CD1c-positive myeloid dendritic cell (primary cell): ENCODE results near the gene DPYSL4.

ENCODE experiments used
- DNase-seq: peaks from one replicate; pipeline ENCODE4 v3.0.0-alpha.2; 2016; ENCODE audit errors: extremely low spot score

Gene DPYSL4

GRCh38 chr10:132196178-132197113 is 9.7 kb downstream of the DPYSL4 start:
- no peak for DNase-seq

DNA sequence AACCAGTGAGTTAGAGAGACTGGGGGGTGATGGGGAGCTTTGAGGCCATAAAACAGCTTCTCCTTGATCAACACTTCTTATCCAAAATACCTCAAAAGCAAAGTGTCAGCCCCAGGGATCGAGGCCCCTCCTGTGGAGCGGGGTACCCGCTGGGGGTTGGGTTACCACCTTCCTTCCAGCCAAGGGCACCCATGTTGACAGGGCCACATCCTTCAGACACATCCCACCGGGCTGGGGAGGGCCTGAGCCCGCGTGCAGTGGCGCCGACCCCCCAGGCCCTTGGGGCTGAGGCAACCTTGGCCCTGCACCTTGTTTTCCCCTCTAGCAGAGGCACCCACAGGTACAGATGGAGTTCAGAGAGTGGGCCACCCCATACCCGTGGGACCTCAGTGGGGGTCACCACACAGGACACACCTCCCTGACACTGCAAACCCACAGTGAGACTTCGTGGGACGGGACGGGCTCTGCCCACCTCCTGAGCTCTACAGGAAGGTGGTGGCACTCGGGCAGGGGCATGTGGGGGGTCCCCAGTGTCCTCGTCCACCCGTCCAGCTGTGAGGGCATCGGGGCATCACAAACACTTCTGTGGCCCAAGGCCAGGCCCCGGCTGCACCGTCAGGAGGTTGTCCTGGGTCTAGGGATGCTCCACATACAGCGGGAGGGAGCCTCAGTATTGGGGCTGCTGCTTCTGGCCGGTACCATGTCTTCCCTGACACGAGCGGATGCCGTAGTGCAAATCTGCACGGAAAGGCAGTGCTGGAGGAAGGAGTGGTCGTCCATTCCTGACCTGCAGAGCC is 10.7 kb downstream of the DPYSL4 start:
- no peak for DNase-seq

- no peak for DNase-seq
Observed at GRCh38 chr10:132198068-132198370, 11.3 kb downstream of the DPYSL4 start.

- no peak for DNase-seq
Observed at GRCh38 chr10:132198381-132199181, 11.8 kb downstream of the DPYSL4 start.

DNA sequence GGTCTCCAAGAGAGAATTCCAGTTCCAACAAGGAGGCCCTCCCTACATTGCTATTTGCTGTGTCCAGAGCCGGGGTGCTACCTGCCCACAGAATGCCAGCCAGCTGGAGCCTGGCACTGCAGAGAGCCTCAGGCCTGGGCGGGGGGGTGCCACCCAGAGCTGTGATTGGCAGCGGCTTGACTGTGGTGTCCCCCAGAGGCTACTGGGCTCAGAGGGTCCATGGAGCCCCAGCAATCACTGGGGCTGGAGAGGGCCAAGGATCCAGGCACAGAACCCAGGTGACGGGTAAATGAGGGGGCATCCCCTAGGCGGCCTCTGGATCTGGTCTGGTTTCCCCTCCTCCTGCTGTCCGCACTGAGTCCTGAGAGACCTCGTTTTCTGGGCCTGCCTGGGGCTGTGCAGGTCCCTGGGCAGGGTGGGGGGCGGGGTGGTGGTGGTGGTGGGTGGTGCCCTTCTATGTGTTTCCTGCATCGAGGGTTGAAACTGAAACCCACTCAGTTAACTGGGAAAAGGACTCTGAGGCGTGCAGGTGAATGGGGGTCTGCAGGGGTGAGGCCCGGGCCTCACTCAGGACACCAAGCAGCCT is 12.6 kb downstream of the DPYSL4 start:
- no peak for DNase-seq

DNA sequence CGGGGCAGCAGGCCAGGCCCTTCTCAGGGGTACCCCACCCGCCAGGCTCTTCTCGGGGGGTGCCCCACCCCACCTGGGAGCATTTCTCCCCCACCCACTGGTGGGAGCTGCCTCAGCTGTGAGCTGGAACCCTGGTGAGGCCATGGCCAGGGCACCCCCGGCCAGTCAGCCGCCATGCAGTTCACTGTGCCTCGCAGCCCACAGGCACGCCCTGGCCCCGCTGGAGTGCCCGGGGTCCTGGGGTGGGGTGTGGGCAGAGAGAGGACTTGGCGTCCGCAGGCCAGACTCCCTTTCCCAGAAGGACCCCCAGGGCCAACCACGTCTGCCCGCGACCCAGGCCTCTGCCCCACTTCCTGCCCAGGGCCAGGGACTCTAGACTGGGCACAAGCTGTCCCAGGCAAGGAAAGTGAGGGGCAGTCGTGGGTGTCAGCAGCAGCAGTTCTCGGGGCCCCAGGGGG is 13.1 kb downstream of the DPYSL4 start:
- no peak for DNase-seq

GRCh38 chr10:132200344-132201110 is 13.8 kb downstream of the DPYSL4 start:
- no peak for DNase-seq

DNA sequence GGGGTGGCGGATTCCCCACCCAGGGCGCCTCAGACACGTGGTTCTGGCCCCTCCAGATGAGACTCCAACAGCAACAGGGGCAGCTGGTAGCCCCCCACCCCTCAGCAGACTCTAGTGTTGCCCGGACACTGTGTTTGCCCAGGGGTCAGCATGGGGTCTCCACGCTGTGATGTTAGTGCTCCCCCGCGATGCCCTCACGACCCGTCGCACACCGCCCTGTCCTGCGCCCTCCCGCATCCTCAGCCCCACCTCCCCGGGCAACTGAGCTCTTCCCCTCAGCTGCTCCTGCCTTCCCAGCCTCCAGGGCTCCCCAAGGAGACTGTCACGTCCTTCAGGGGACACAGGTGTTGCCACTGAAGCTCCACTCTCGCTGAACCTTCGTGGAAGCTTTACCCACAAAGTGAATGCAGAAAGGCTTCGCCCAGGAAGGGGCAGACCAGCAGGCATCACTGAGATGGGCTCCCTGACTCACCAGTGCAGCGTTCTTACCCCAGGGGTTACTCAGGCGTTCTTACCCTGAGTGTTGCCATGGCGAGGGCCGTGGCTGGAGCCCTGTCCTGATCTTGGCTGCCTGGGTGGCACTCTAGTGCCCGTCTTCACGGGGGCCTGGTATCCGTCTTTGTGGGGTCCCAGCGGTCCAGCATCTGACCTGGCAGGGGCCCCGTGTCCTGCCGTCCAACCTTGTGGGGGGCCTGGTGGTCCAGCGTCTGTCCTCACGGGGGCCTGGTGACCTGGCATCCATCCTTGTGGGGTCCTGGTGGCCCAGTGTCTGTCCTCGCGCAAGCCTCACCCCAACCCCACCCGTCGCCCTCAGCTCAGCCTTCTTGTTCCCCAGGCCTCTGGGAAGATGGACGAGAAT is 14.6 kb downstream of the DPYSL4 start:
- DNase-seq: no peak

- DNase-seq: no peak
Observed at GRCh38 chr10:132202070-132202970, 15.6 kb downstream of the DPYSL4 start.

- no peak for DNase-seq
Observed at GRCh38 chr10:132203256-132204077, 16.7 kb downstream of the DPYSL4 start.

GRCh38 chr10:132204078-132204780 is 17.5 kb downstream of the DPYSL4 start:
- no peak for DNase-seq

DNA sequence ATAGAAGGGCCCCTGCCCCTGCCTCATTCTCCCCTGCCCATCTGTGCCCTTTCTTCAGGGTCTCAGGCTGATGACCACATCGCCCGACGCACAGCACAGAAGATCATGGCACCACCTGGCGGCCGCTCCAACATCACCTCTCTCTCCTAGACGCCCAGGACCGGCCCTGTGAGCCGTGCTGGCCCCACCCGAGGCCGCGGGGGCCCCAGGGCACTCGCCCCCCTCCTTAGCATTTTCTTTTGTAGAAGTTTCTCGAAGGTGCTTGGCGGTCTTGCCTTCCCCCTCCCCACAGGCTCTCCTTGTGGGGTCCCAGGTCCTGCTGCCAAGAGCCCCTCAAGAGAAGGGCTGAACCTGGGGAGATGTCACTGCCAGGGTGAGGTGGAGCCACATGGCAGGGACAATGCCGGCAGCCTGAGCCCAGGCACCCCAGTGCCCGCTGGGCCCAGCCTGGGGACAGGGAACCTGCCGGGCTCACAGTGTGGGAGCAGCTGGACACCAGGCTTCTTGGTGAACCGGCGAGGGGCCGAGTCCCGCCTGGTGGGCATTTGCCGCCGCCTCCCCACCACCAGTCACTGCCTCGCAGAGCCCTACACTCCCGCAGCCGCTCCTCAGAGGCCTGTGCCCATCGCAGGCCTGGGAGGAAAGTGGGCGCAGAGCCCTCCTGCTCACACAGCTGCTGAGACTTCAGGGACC is 18.2 kb downstream of the DPYSL4 start:
- DNase-seq: no peak

GRCh38 chr10:132205650-132206376 is 19.1 kb downstream of the DPYSL4 start:
- no peak for DNase-seq

DNA sequence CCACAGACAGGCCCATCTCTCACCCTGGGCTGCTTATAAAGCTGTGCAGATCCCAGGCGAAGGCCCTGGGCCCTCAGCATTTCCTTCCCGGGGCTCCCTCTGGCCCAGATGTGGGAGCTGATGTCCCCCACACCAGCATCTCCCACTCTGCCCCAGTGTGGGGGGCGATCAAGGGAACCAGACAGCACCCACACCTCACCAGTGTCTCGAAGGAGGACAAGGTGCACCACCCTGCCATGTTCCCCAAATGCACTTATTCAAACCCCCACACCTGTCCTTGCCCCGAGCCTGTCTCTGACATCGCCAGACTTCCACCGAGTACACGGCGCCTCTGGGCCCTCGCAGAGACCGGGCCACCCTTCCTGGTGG is 19.6 kb downstream of the DPYSL4 start:
- DNase-seq: no peak

GRCh38 chr10:132206806-132207535 is 20.2 kb downstream of the DPYSL4 start:
- DNase-seq: no peak
